SK-N-SH treated with all-trans-retinoic acid at 6 μM for 48 hours (cell line): ENCODE measurements around the gene SNED1.
A peak's percentile ranks its signal among the peaks of the same experiment; 100 is the strongest.
"Not testable (repeated sequence)": the region's sequence is repeated elsewhere in the genome, so short reads cannot be mapped to it uniquely, and the experiment has no call there.

Source experiments
- ATAC-seq: fragments of 200-7000 bp; cut with Tn5 transposase; 3 replicates; pipeline ENCODE4 v1.9.1; 2020; ENCODE audit warnings: mild to moderate bottlenecking, moderate library complexity
- ARNTL ChIP-seq: fragments of 450-650 bp; formaldehyde crosslinking; IDR thresholded peaks from 2 replicates; pipeline ENCODE4 v1.5.0; 2020; ENCODE audit warnings: low read depth, mild to moderate bottlenecking, moderate library complexity, borderline replicate concordance
- BACH2 ChIP-seq: fragments of 250-450 bp; sonication (Bioruptor Pico); IDR thresholded peaks from 2 replicates; pipeline ENCODE4 v1.9.0; 2021; ENCODE audit warnings: mild to moderate bottlenecking, borderline replicate concordance
- GLIS3 ChIP-seq: fragments of 250-450 bp; sonication (Bioruptor Pico); IDR thresholded peaks from 2 replicates; pipeline ENCODE4 v1.5.0; 2020; ENCODE audit warnings: mild to moderate bottlenecking, moderate library complexity
- ISL1 ChIP-seq: fragments of 250-450 bp; sonication (Bioruptor Pico); IDR thresholded peaks from 2 replicates; pipeline ENCODE4 v2.1.2; 2022; ENCODE audit warnings: mild to moderate bottlenecking, moderate library complexity
- PPARA ChIP-seq: fragments of 250-450 bp; sonication (Bioruptor Pico); IDR thresholded peaks from 2 replicates; pipeline ENCODE4 v1.5.0; 2020; ENCODE audit warnings: mild to moderate bottlenecking, borderline replicate concordance
- RARB ChIP-seq: fragments of 250-450 bp; sonication (Bioruptor Pico); IDR thresholded peaks from 2 replicates; pipeline ENCODE4 v1.8.0; 2021; ENCODE audit warnings: mild to moderate bottlenecking, moderate library complexity
- SNAI2 ChIP-seq: fragments of 250-450 bp; sonication (Bioruptor Pico); IDR thresholded peaks from 2 replicates; pipeline ENCODE4 v1.5.0; 2020; ENCODE audit warnings: mild to moderate bottlenecking, moderate library complexity
- TCF4 ChIP-seq: fragments of 250-450 bp; sonication (Bioruptor Pico); IDR thresholded peaks from 2 replicates; pipeline ENCODE4 v1.8.0; 2021; ENCODE audit warnings: mild to moderate bottlenecking, moderate library complexity, borderline replicate concordance
- TOX ChIP-seq: fragments of 250-450 bp; sonication (Bioruptor Pico); IDR thresholded peaks from 2 replicates; pipeline ENCODE4 v1.8.0; 2021; ENCODE audit warnings: mild to moderate bottlenecking, moderate library complexity, borderline replicate concordance
- ZC3H10 ChIP-seq: fragments of 250-450 bp; sonication (Bioruptor Pico); IDR thresholded peaks from 2 replicates; pipeline ENCODE4 v1.5.1; 2021; ENCODE audit warnings: mild to moderate bottlenecking, moderate library complexity
- ZFP3 ChIP-seq: fragments of 250-450 bp; sonication (Bioruptor Pico); IDR thresholded peaks from 2 replicates; pipeline ENCODE4 v1.5.0; 2020; ENCODE audit warnings: mild to moderate bottlenecking, moderate library complexity
- ZFP30 ChIP-seq: fragments of 450-650 bp; formaldehyde crosslinking; IDR thresholded peaks from 2 replicates; pipeline ENCODE4 v1.5.0; 2022; ENCODE audit warnings: mild to moderate bottlenecking, moderate library complexity
- ZNF565 ChIP-seq: fragments of 450-650 bp; formaldehyde crosslinking; conservative IDR thresholded peaks from 2 replicates; pipeline ENCODE4 v1.5.0; 2020; ENCODE audit warnings: low read depth, mild to moderate bottlenecking, moderate library complexity
- ZNF70 ChIP-seq: fragments of 450-650 bp; formaldehyde crosslinking; IDR thresholded peaks from 2 replicates; pipeline ENCODE4 v1.5.0; 2020; ENCODE audit warnings: mild to moderate bottlenecking, moderate library complexity
- ZNF8 ChIP-seq: fragments of 450-650 bp; formaldehyde crosslinking; IDR thresholded peaks from 2 replicates; pipeline ENCODE4 v1.5.0; 2020; ENCODE audit warnings: mild to moderate bottlenecking, moderate library complexity
- TF ChIP-seq, protein P1 (sequence below): fragments of 250-450 bp; sonication (Bioruptor Pico); IDR thresholded peaks from 2 replicates; pipeline ENCODE4 v1.5.0; 2020; ENCODE audit warnings: mild to moderate bottlenecking, moderate library complexity
- TF ChIP-seq, protein P2 (sequence below): fragments of 250-450 bp; sonication (Bioruptor Pico); IDR thresholded peaks from 2 replicates; pipeline ENCODE4 v1.8.0; 2020; ENCODE audit warnings: mild to moderate bottlenecking, moderate library complexity, borderline replicate concordance
- TF ChIP-seq, protein P3 (sequence below): fragments of 250-450 bp; sonication (Bioruptor Pico); IDR thresholded peaks from 2 replicates; pipeline ENCODE4 v1.5.1; 2020; ENCODE audit warnings: low read depth, mild to moderate bottlenecking, moderate library complexity
- TF ChIP-seq, protein P4 (sequence below): fragments of 250-450 bp; sonication (Bioruptor Pico); IDR thresholded peaks from 2 replicates; pipeline ENCODE4 v1.5.1; 2021; ENCODE audit warnings: mild to moderate bottlenecking, moderate library complexity

Gene SNED1

DNA sequence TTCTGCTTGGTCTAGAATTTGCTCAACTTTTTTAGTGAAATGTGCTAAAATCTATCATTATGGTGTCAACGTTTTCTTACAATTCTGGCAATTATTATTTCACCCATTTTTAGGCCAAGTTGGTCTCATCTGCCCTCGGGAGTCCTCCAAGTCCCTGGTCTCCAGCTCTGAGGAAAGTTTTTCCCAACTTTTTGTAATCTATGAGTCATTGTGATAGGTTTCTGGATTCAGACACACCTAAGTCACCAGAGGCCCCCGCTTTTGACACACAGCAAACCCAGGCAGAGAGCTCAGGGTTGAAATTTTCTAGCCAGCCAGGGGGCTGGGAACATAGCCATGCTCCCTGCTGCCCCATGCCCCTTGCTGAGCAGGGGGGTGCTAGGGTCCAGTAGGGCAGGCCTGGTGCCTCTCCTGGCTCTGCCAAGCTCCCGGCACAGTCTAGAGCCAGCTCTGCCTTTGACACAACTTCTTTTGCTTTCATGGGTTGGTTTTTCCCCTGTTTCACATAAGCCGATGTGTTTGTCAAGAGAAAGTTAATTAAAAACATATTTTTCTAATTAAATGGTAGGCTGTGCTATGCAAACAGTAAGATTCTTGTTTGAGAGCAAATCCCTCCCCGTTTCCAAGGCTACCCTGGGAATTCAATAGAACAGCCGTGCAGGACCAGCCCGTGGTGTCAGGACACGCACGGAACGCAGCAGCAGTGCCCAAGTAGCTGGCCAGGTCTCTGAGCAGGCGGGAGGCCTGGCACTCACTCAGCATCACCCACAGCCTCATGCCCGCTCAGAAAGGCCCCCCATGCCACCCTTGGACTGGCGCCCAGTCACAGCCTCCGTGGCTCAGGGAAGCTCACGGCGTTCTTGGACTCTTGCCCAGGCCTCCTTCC, 25.5 kb upstream of the SNED1 start:
- no peak for TF ChIP-seq PPARA (CRISPR knock-in tag)
- TF ChIP-seq TCF4 (CRISPR knock-in tag): peak; percentile 67; the same call in 1 of the 2 replicates
- TF ChIP-seq, protein P1, sequence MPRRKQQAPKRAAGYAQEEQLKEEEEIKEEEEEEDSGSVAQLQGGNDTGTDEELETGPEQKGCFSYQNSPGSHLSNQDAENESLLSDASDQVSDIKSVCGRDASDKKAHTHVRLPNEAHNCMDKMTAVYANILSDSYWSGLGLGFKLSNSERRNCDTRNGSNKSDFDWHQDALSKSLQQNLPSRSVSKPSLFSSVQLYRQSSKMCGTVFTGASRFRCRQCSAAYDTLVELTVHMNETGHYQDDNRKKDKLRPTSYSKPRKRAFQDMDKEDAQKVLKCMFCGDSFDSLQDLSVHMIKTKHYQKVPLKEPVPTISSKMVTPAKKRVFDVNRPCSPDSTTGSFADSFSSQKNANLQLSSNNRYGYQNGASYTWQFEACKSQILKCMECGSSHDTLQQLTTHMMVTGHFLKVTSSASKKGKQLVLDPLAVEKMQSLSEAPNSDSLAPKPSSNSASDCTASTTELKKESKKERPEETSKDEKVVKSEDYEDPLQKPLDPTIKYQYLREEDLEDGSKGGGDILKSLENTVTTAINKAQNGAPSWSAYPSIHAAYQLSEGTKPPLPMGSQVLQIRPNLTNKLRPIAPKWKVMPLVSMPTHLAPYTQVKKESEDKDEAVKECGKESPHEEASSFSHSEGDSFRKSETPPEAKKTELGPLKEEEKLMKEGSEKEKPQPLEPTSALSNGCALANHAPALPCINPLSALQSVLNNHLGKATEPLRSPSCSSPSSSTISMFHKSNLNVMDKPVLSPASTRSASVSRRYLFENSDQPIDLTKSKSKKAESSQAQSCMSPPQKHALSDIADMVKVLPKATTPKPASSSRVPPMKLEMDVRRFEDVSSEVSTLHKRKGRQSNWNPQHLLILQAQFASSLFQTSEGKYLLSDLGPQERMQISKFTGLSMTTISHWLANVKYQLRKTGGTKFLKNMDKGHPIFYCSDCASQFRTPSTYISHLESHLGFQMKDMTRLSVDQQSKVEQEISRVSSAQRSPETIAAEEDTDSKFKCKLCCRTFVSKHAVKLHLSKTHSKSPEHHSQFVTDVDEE (CRISPR knock-in tag): 0 out of 2 replicates have a peak, but pooled peaks have one; percentile 40
- peak; percentile 75 for ATAC-seq

DNA sequence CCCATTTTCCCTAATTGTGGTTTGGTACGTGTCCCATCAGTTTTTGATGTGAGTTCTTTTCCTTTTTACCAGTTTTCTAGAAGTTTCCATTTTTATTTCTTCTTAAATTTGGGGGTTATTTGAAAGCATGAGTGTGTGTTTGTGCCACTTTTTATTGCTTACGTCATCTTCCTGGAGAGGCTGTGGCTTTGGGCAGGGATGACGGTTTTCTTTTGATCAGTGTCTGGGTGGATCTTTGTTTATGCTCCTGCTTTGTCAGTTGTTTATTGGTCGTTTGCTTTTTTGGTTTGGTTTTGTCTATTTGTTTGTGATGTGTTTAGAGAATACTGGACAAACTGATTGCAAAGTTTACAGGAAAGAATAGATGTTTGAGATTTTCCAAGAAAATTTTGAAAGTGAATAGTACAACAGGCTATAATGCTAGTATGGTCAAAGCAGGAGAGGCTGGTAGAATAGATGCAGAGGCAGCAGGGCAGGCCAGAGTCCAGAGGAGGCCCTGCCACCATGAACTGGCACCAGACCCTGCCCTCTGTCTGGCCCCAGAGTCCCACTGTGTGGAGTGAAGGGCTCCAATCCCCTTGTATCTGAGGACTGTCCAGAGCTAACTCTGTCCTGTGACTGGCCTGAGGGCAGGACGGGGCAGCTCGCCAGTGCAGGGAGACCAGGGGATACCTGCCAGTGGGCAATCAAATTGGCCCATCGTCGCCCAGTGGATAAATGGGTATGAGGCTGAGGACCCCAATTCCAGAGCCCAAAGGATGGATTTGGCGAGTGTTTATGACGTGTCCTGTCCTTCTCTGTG, 23.4 kb upstream of the SNED1 start:
- ATAC-seq: no peak
- TF ChIP-seq ZNF565 (CRISPR knock-in tag) (no peak), ZNF8 (CRISPR knock-in tag) (no peak), RARB (CRISPR knock-in tag) (no peak), ZC3H10 (CRISPR knock-in tag) (no peak), ZFP3 (CRISPR knock-in tag) (no peak), PPARA (CRISPR knock-in tag) (no peak), ARNTL (no peak), TCF4 (CRISPR knock-in tag) (no peak), TOX (CRISPR knock-in tag) (no peak), ISL1 (CRISPR knock-in tag) (no peak), GLIS3 (CRISPR knock-in tag) (no peak), ZFP30 (CRISPR knock-in tag) (no peak), BACH2 (CRISPR knock-in tag) (no peak), SNAI2 (CRISPR knock-in tag) (no peak), ZNF70 (no peak)
- TF ChIP-seq, protein P1 (CRISPR knock-in tag): no peak
- TF ChIP-seq, protein P2, sequence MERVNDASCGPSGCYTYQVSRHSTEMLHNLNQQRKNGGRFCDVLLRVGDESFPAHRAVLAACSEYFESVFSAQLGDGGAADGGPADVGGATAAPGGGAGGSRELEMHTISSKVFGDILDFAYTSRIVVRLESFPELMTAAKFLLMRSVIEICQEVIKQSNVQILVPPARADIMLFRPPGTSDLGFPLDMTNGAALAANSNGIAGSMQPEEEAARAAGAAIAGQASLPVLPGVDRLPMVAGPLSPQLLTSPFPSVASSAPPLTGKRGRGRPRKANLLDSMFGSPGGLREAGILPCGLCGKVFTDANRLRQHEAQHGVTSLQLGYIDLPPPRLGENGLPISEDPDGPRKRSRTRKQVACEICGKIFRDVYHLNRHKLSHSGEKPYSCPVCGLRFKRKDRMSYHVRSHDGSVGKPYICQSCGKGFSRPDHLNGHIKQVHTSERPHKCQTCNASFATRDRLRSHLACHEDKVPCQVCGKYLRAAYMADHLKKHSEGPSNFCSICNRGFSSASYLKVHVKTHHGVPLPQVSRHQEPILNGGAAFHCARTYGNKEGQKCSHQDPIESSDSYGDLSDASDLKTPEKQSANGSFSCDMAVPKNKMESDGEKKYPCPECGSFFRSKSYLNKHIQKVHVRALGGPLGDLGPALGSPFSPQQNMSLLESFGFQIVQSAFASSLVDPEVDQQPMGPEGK (CRISPR knock-in tag): no peak
- TF ChIP-seq, protein P3, sequence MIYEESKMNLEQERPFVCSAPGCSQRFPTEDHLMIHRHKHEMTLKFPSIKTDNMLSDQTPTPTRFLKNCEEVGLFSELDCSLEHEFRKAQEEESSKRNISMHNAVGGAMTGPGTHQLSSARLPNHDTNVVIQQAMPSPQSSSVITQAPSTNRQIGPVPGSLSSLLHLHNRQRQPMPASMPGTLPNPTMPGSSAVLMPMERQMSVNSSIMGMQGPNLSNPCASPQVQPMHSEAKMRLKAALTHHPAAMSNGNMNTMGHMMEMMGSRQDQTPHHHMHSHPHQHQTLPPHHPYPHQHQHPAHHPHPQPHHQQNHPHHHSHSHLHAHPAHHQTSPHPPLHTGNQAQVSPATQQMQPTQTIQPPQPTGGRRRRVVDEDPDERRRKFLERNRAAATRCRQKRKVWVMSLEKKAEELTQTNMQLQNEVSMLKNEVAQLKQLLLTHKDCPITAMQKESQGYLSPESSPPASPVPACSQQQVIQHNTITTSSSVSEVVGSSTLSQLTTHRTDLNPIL (CRISPR knock-in tag): no peak
- TF ChIP-seq, protein P4, sequence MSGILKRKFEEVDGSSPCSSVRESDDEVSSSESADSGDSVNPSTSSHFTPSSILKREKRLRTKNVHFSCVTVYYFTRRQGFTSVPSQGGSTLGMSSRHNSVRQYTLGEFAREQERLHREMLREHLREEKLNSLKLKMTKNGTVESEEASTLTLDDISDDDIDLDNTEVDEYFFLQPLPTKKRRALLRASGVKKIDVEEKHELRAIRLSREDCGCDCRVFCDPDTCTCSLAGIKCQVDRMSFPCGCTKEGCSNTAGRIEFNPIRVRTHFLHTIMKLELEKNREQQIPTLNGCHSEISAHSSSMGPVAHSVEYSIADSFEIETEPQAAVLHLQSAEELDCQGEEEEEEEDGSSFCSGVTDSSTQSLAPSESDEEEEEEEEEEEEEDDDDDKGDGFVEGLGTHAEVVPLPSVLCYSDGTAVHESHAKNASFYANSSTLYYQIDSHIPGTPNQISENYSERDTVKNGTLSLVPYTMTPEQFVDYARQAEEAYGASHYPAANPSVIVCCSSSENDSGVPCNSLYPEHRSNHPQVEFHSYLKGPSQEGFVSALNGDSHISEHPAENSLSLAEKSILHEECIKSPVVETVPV: no peak

DNA sequence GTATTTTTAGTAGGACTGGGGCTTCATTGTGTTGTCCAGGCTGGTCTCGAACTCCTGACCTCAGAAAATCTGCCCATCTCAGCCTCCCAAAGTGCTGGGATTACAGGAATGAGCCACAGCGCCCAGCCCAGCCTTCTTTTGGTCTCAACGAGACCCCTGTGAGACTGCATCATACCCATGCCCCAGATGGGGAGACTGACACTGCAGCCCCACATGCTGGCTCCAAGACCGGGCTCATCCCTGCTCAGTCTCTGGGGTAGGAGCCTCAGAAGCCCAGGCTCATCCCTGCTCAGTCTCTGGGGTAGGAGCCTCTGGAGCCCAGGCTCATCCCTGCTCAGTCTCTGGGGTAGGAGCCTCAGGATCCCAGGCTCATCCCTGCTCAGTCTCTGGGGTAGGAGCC, 22.5 kb upstream of the SNED1 start:
- ATAC-seq: not testable (repeated sequence)
